Adipocyte (in vitro differentiated cells): Measurements from ENCODE around the gene SYNGR2.
A peak's percentile ranks its signal among the peaks of the same experiment; 100 is the strongest.

Experiments used
- DNase-seq: peaks from one replicate; pipeline ENCODE4 v3.0.0-alpha.2; 2015; ENCODE audit warnings: low read depth
- H3K27me3 ChIP-seq: replicated peaks from 2 replicates; pipeline ENCODE4 v1.7.0; 2013; ENCODE audit warnings: mild to moderate bottlenecking, low read length, moderate library complexity; ENCODE audit not compliant: control insufficient read depth, insufficient read depth
- H3K36me3 ChIP-seq: 2 replicates; pipeline ENCODE4 v1.7.0; 2013; ENCODE audit warnings: low read length, mild to moderate bottlenecking, moderate library complexity; ENCODE audit not compliant: control insufficient read depth, insufficient read depth, severe bottlenecking
- H3K4me1 ChIP-seq: 2 replicates; pipeline ENCODE4 v1.7.0; 2013; ENCODE audit warnings: mild to moderate bottlenecking, low read length, moderate library complexity; ENCODE audit not compliant: control insufficient read depth, insufficient read depth
- H3K4me3 ChIP-seq: 2 replicates; pipeline ENCODE4 v1.7.0; 2013; ENCODE audit warnings: mild to moderate bottlenecking, low read length, moderate library complexity
- H3K9ac ChIP-seq: 2 replicates; pipeline ENCODE4 v1.7.0; 2013; ENCODE audit warnings: mild to moderate bottlenecking, low read length, moderate library complexity
- H3K9me3 ChIP-seq: 2 replicates; pipeline ENCODE4 v1.7.0; 2013; ENCODE audit warnings: mild to moderate bottlenecking, low read length, moderate library complexity; ENCODE audit not compliant: control insufficient read depth

Gene SYNGR2

GRCh38 chr17:78131172-78132083 is 37.0 kb upstream of the SYNGR2 start:
- Histone ChIP-seq H3K4me3 (no peak overlapping the region), H3K27me3 (peaks cover 35% of the 10 kb centered on the region), H3K9ac (no peak overlapping the region), H3K4me1 (peaks cover 12% of the 10 kb centered on the region), H3K9me3 (no peaks in the 10 kb centered on the region), H3K36me3 (no peaks in the 10 kb centered on the region)
- DNase-seq: no peak

GRCh38 chr17:78132084-78132676 is 36.2 kb upstream of the SYNGR2 start:
- H3K27me3 ChIP-seq: peaks cover 35% of the 10 kb centered on the region
- no peak overlapping the region for H3K4me3 ChIP-seq
- no peaks in the 10 kb centered on the region for H3K36me3 ChIP-seq
- H3K9ac ChIP-seq: no peak overlapping the region
- DNase-seq: no peak
- no peaks in the 10 kb centered on the region for H3K9me3 ChIP-seq
- H3K4me1 ChIP-seq: peaks cover 9% of the 10 kb centered on the region

- no peak for DNase-seq
- no peak overlapping the region for H3K4me3 ChIP-seq
- no peaks in the 10 kb centered on the region for H3K9me3 ChIP-seq
- peaks cover 3% of the 10 kb centered on the region for H3K4me1 ChIP-seq
- peaks cover 37% of the 10 kb centered on the region for H3K27me3 ChIP-seq
- H3K36me3 ChIP-seq: no peaks in the 10 kb centered on the region
- no peak overlapping the region for H3K9ac ChIP-seq
These were observed 35.6 kb upstream of the SYNGR2 start for GRCh38 chr17:78132767-78133178.

GRCh38 chr17:78133179-78133951 is 35.0 kb upstream of the SYNGR2 start:
- Histone ChIP-seq H3K36me3 (no peaks in the 10 kb centered on the region), H3K9ac (no peak overlapping the region), H3K9me3 (no peaks in the 10 kb centered on the region), H3K4me1 (no peaks in the 10 kb centered on the region), H3K27me3 (peaks cover 40% of the 10 kb centered on the region), H3K4me3 (no peak overlapping the region)
- no peak for DNase-seq

GRCh38 chr17:78133971-78134898 is 34.1 kb upstream of the SYNGR2 start:
- no peak overlapping the region for H3K9ac ChIP-seq
- no peaks in the 10 kb centered on the region for H3K9me3 ChIP-seq
- DNase-seq: peak; percentile 29
- H3K27me3 ChIP-seq: peaks cover 42% of the 10 kb centered on the region
- H3K4me3 ChIP-seq: no peak overlapping the region
- H3K36me3 ChIP-seq: no peaks in the 10 kb centered on the region
- H3K4me1 ChIP-seq: no peaks in the 10 kb centered on the region

- Histone ChIP-seq H3K36me3 (no peaks in the 10 kb centered on the region), H3K9me3 (no peaks in the 10 kb centered on the region), H3K9ac (no peak overlapping the region), H3K4me1 (no peaks in the 10 kb centered on the region), H3K27me3 (peaks cover 35% of the 10 kb centered on the region), H3K4me3 (no peak overlapping the region)
- DNase-seq: no peak
These were observed 33.4 kb upstream of the SYNGR2 start for GRCh38 chr17:78134899-78135385.

GRCh38 chr17:78135858-78136500 is 32.4 kb upstream of the SYNGR2 start:
- Histone ChIP-seq H3K4me1 (no peaks in the 10 kb centered on the region), H3K9me3 (no peaks in the 10 kb centered on the region), H3K36me3 (no peaks in the 10 kb centered on the region), H3K4me3 (no peak overlapping the region), H3K27me3 (peaks cover 26% of the 10 kb centered on the region), H3K9ac (no peak overlapping the region)
- DNase-seq: no peak

- Histone ChIP-seq H3K9ac (no peak overlapping the region), H3K27me3 (peaks cover 25% of the 10 kb centered on the region), H3K9me3 (no peaks in the 10 kb centered on the region), H3K36me3 (no peaks in the 10 kb centered on the region), H3K4me1 (no peaks in the 10 kb centered on the region), H3K4me3 (no peak overlapping the region)
- DNase-seq: no peak
These were observed 30.8 kb upstream of the SYNGR2 start for GRCh38 chr17:78137392-78138203.

GRCh38 chr17:78138204-78139060 is 29.9 kb upstream of the SYNGR2 start:
- no peaks in the 10 kb centered on the region for H3K4me1 ChIP-seq
- H3K9me3 ChIP-seq: no peaks in the 10 kb centered on the region
- peaks cover 21% of the 10 kb centered on the region for H3K27me3 ChIP-seq
- H3K4me3 ChIP-seq: no peak overlapping the region
- H3K36me3 ChIP-seq: no peaks in the 10 kb centered on the region
- no peak overlapping the region for H3K9ac ChIP-seq
- DNase-seq: no peak
